HCT116 (cell line): ENCODE measurements around the gene SGMS2. TPM values are rescaled to one million over a fixed set of nuclear protein-coding genes. Genes with fewer than 3 reads are reported as not detected.

Source experiments
- ATAC-seq: fragments of 200-7000 bp; cut with Tn5 transposase; 2 replicates; pipeline ENCODE4 v1.9.1; 2020; ENCODE audit warnings: mild to moderate bottlenecking, moderate library complexity
- BruUV-seq: library from RNA; stranded (reverse); fragments of 400-500 nt; replicated peaks from 2 replicates; lab custom pipeline; 2021; lab: Mats Ljungman, UMichigan
- CTCF ChIA-PET: fragments of 300-600 bp; sonication (Branson Sonifier 250); formaldehyde crosslinking; loops from one replicate; lab custom pipeline; 2021; ENCODE audit warnings: antibody characterized with exemption; lab: Charles Lee
- POLR2A ChIA-PET: fragments of 300-600, 350-600 bp; sonication (Branson Sonifier 250); formaldehyde crosslinking; loops from one replicate; lab custom pipeline; 2021; ENCODE audit warnings: antibody characterized with exemption; lab: Charles Lee
- RAD21 ChIA-PET, 2 experiments: fragments of 300-600 bp; sonication (Branson Sonifier 250); formaldehyde crosslinking; loops; one replicate each; lab custom pipeline; 2023; ENCODE audit warnings: low total read pairs in 2 of 2; ENCODE audit not compliant: uncharacterized antibody in 2 of 2, unreplicated experiment in 2 of 2, low non-redundant PET in 1 of 2; lab: Charles Lee
- DNase-seq: peaks from one replicate; pipeline ENCODE4 v3.0.0-alpha.2; 2010; ENCODE audit warnings: low read depth, low spot score
- H2AFZ ChIP-seq: fragments of 200-600 bp; shearing (Covaris generic), sonication (generic); 2 replicates; pipeline ENCODE4 v1.6.1; 2017; ENCODE audit warnings: low read depth, mixed run types, mixed read lengths, antibody characterized with exemption, low read length; ENCODE audit not compliant: poor library complexity, severe bottlenecking
- H3K27ac ChIP-seq: 2 replicates; pipeline ENCODE4 v1.5.1; 2012; ENCODE audit warnings: low read depth, low read length
- H3K27me3 ChIP-seq: fragments of 200-600 bp; sonication (generic); 2 replicates; pipeline ENCODE4 v1.6.1; 2016; ENCODE audit warnings: mixed run types, low read length, mixed read lengths; ENCODE audit not compliant: insufficient read depth
- H3K36me3 ChIP-seq, 2 experiments: fragments of 200-500 bp in 1 of 2; fragments of 200-600 bp in 1 of 2; sonication (Bioruptor generic) in 1 of 2; sonication (generic) in 1 of 2; 2 replicates each; pipeline versions ENCODE4 v1.5.1 to v1.6.1; 2014 to 2016; ENCODE audit warnings: low read length in 2 of 2, inconsistent platforms in 1 of 2, mixed read lengths in 1 of 2, mixed run types in 1 of 2; ENCODE audit not compliant: insufficient read depth in 2 of 2, control insufficient read depth in 1 of 2
- H3K4me1 ChIP-seq, 2 experiments: fragments of 200-600 bp in 1 of 2; sonication (generic) in 1 of 2; 2 replicates each; pipeline versions ENCODE4 v1.5.1 to v1.6.1; 2012 to 2017; ENCODE audit warnings: low read length in 2 of 2, inconsistent platforms in 1 of 2, mild to moderate bottlenecking in 1 of 2, mixed read lengths in 1 of 2, mixed run types in 1 of 2, moderate library complexity in 1 of 2; ENCODE audit not compliant: insufficient read depth in 2 of 2, control insufficient read depth in 1 of 2
- H3K4me2 ChIP-seq: fragments of 200-600 bp; sonication (generic); 2 replicates; pipeline ENCODE4 v1.6.1; 2017; ENCODE audit warnings: mixed run types, low read length, mixed read lengths
- H3K4me3 ChIP-seq, 2 experiments: fragments of 200-600 bp in 1 of 2; sonication (generic) in 1 of 2; replicated peaks in 1 of 2; 2 replicates each; pipeline ENCODE4 v1.5.1; 2011 to 2016; ENCODE audit warnings: low read length in 2 of 2, control low read depth in 1 of 2, low read depth in 1 of 2, mild to moderate bottlenecking in 1 of 2, mixed read lengths in 1 of 2, mixed run types in 1 of 2
- H3K79me2 ChIP-seq: fragments of 200-600 bp; sonication (generic); 2 replicates; pipeline ENCODE4 v1.6.1; 2017; ENCODE audit warnings: mild to moderate bottlenecking, mixed run types, low read length, moderate library complexity, mixed read lengths; ENCODE audit not compliant: insufficient read depth
- H3K9ac ChIP-seq: fragments of 200-600 bp; sonication (generic); 2 replicates; pipeline ENCODE4 v1.6.1; 2016; ENCODE audit warnings: low read length, mixed read lengths
- H3K9me2 ChIP-seq: fragments of 200-600 bp; sonication (generic), shearing (Covaris generic); 2 replicates; pipeline ENCODE4 v1.6.1; 2017; ENCODE audit warnings: mixed run types, mild to moderate bottlenecking, moderate library complexity; ENCODE audit not compliant: insufficient read depth
- H3K9me3 ChIP-seq, 2 experiments: fragments of 200-500 bp in 1 of 2; fragments of 200-600 bp in 1 of 2; sonication (Bioruptor generic) in 1 of 2; sonication (generic) in 1 of 2; 2 replicates each; pipeline ENCODE4 v1.6.1; 2014 to 2017; ENCODE audit warnings: low read length in 2 of 2, mixed read lengths in 2 of 2, inconsistent platforms in 1 of 2, low read depth in 1 of 2, mild to moderate bottlenecking in 1 of 2, mixed run types in 1 of 2, moderate library complexity in 1 of 2; ENCODE audit not compliant: control insufficient read depth in 1 of 2, insufficient read depth in 1 of 2
- H4K20me1 ChIP-seq: fragments of 200-600 bp; sonication (generic), shearing (Covaris generic); 2 replicates; pipeline ENCODE4 v1.6.1; 2017; ENCODE audit warnings: mixed run types, mild to moderate bottlenecking, moderate library complexity; ENCODE audit not compliant: insufficient read depth
- CEBPB ChIP-seq: IDR thresholded peaks from 2 replicates; pipeline ENCODE4 v1.6.1; 2012; ENCODE audit warnings: low read depth
- CTCF ChIP-seq, 3 experiments: fragments of 200-600 bp in 1 of 3; sonication (generic) in 1 of 3; IDR thresholded peaks in 2 of 3; conservative IDR thresholded peaks in 1 of 3; 2 replicates each; pipeline ENCODE4 v1.5.1; 2012 to 2017; ENCODE audit warnings: low read depth in 2 of 3, low read length in 2 of 3, antibody characterized with exemption in 1 of 3, borderline replicate concordance in 1 of 3, control low read depth in 1 of 3, mild to moderate bottlenecking in 1 of 3, mixed read lengths in 1 of 3, mixed run types in 1 of 3, moderate library complexity in 1 of 3; ENCODE audit not compliant: insufficient read depth in 1 of 3
- EGR1 ChIP-seq: IDR thresholded peaks from 2 replicates; pipeline ENCODE4 v1.6.1; 2012; ENCODE audit warnings: low read depth
- ELF1 ChIP-seq: IDR thresholded peaks from 2 replicates; pipeline ENCODE4 v1.6.1; 2012; ENCODE audit warnings: low read depth, borderline replicate concordance
- EZH2phosphoT487 ChIP-seq: fragments of 200-600 bp; IDR thresholded peaks from 2 replicates; pipeline ENCODE4 v1.6.1; 2018; ENCODE audit warnings: antibody characterized with exemption, borderline replicate concordance
- FOSL1 ChIP-seq: IDR thresholded peaks from 2 replicates; pipeline ENCODE4 v1.6.1; 2012; ENCODE audit warnings: low read depth
- MAX ChIP-seq: IDR thresholded peaks from 2 replicates; pipeline ENCODE4 v1.6.1; 2012
- POLR2A ChIP-seq: IDR thresholded peaks from 2 replicates; pipeline ENCODE4 v1.7.0; 2011; ENCODE audit warnings: borderline replicate concordance; ENCODE audit not compliant: insufficient read depth, insufficient read length; ENCODE audit errors: extremely low read depth
- POLR2AphosphoS5 ChIP-seq: IDR thresholded peaks from 2 replicates; pipeline ENCODE4 v1.6.1; 2011; ENCODE audit warnings: mild to moderate bottlenecking, low read depth, low read length, moderate library complexity
- REST ChIP-seq: IDR thresholded peaks from 2 replicates; pipeline ENCODE4 v1.6.1; 2012; ENCODE audit warnings: low read depth
- SIN3A ChIP-seq: IDR thresholded peaks from 2 replicates; pipeline ENCODE4 v1.6.1; 2012; ENCODE audit warnings: low read depth
- SP1 ChIP-seq: IDR thresholded peaks from 2 replicates; pipeline ENCODE4 v1.6.1; 2012; ENCODE audit warnings: low read depth
- TCF7L2 ChIP-seq: IDR thresholded peaks from 2 replicates; pipeline ENCODE4 v1.7.0; 2011; ENCODE audit warnings: borderline replicate concordance, inconsistent platforms; ENCODE audit not compliant: insufficient read depth, insufficient read length; ENCODE audit errors: extremely low read depth
- YY1 ChIP-seq: IDR thresholded peaks from 2 replicates; pipeline ENCODE4 v1.6.1; 2011; ENCODE audit warnings: low read length, low read depth, moderate library complexity, mild to moderate bottlenecking; ENCODE audit not compliant: insufficient replicate concordance; ENCODE audit errors: extremely low read depth
- ZBTB33 ChIP-seq: IDR thresholded peaks from 2 replicates; pipeline ENCODE4 v1.6.1; 2011; ENCODE audit warnings: mild to moderate bottlenecking, low read length, moderate library complexity; ENCODE audit not compliant: insufficient replicate concordance; ENCODE audit errors: extremely low read depth
- ZFX ChIP-seq: fragments of 450-650 bp; IDR thresholded peaks from 2 replicates; pipeline ENCODE4 v1.6.1; 2017
- intact Hi-C: fragments of 100-400 bp; cut with micrococcal nuclease; formaldehyde crosslinking; loops from 2 replicates; pipeline ENCODE4 v1.10.0; 2022
- total RNA-seq: library from RNA; stranded (reverse); gene quantifications from one replicate; pipeline ENCODE4 v1.2.1, GENCODE V29; 2021; ENCODE audit not compliant: unreplicated experiment

The SGMS2 gene
- total RNA-seq, 1 experiment from 2014 or later: 36.6 TPM

- no peak for TF ChIP-seq CEBPB
- TF ChIP-seq POLR2AphosphoS5: no peak
- no peak for TF ChIP-seq SP1
- no peak for TF ChIP-seq POLR2A
- TF ChIP-seq EZH2phosphoT487: no peak
- TF ChIP-seq ZBTB33: no peak
Measured at GRCh38 chr4:107870236-107870635, 45.5 kb downstream of the SGMS2 start (continued).

- CTCF ChIA-PET: no interaction called here
- no peak overlapping the region for H2AFZ ChIP-seq
- BruUV-seq: no TSS peak
Measured at GRCh38 chr4:107870916-107871786, 46.4 kb downstream of the SGMS2 start.

More at GRCh38 chr4:107870916-107871786, 46.4 kb downstream of the SGMS2 start:
- Histone ChIP-seq H3K9me3 (no peaks in the 10 kb centered on the region), H3K9ac (no peak overlapping the region), H3K4me2 (no peak overlapping the region), H3K4me1 (no peaks in the 10 kb centered on the region)
- no peak for ATAC-seq
- RAD21 ChIA-PET: no interaction called here
- TF ChIP-seq SP1 (no peak), EGR1 (no peak), YY1 (no peak), MAX (no peak), FOSL1 (no peak), REST (no peak), SIN3A (no peak), CTCF (IDR thresholded peaks at IDR 0.05 in 2 of 3, conservative IDR thresholded peaks at IDR 0.05 in 1 of 3; ENCODE audit: borderline replicate concordance in 1 of 3, insufficient read depth in 1 of 3, low read depth in 2 of 3, low read length in 2 of 3) (no peak), TCF7L2 (no peak), ELF1 (no peak), ZFX (no peak)
- TF ChIP-seq, all 23 proteins: peak for 0
- Histone ChIP-seq H3K27me3 (no peaks in the 10 kb centered on the region), H3K36me3 (no peaks in the 10 kb centered on the region), H3K79me2 (no peaks in the 10 kb centered on the region), H3K4me3 (no peak overlapping the region), H3K9me2 (no peaks in the 10 kb centered on the region), H3K27ac (no peak overlapping the region), H4K20me1 (no peaks in the 10 kb centered on the region)
- DNase-seq: no peak
- intact Hi-C loops: no loop called here
- POLR2A ChIA-PET: no interaction called here
